Ishikawa (cell line): Measurements from ENCODE around the gene IVL.

ENCODE experiments used
- CEBPB ChIP-seq: IDR thresholded peaks from 2 replicates; pipeline ENCODE4 v1.6.1; 2012
- EGR1 ChIP-seq: IDR thresholded peaks from 2 replicates; pipeline ENCODE4 v1.6.1; 2012
- EP300 ChIP-seq: IDR thresholded peaks from 2 replicates; pipeline ENCODE4 v1.6.1; 2012; ENCODE audit warnings: borderline replicate concordance
- YY1 ChIP-seq: IDR thresholded peaks from 2 replicates; pipeline ENCODE4 v1.6.1; 2012; ENCODE audit warnings: low read depth

GRCh38 chr1:152884085-152884484, 24.3 kb upstream of the IVL start:
- TF ChIP-seq EGR1: no peak
- no peak for TF ChIP-seq CEBPB
- TF ChIP-seq EP300: no peak
- no peak for TF ChIP-seq YY1
